ENCODE measurements around the gene RABGAP1L. TPM values are rescaled to one million over a fixed set of nuclear protein-coding genes. Genes with fewer than 3 reads are reported as not detected.
"Not testable (repeated sequence)": the region's sequence is repeated elsewhere in the genome, so short reads cannot be mapped to it uniquely, and the experiment has no call there.

RABGAP1L gene
- total and polyA plus RNA-seq, 2 donors (not counting 3 experiments of a cell fraction or from before 2014, with no cell fraction given), result 6.4 to 22.2 TPM

- dilution Hi-C loops (cut with MboI; ENCODE audit: extremely low pct_ligation_motif_present, low sequenced_read_pairs), result no loop called here
- no peaks in the 10 kb centered on the region for H3K27me3 ChIP-seq (ENCODE audit: control insufficient read depth in 2 of 2, insufficient read depth in 2 of 2, low read length in 2 of 2)
These were observed 884.5 kb downstream of the RABGAP1L start for GRCh38 chr1:175043824-175044223.

GRCh38 chr1:175044591-175044990 lies 885.3 kb downstream of the RABGAP1L start:
- H3K79me2 ChIP-seq (ENCODE audit: control insufficient read depth, insufficient read depth, low read length); H4K20me1 ChIP-seq (replicated peaks; ENCODE audit: control insufficient read depth, extremely low read depth, insufficient read depth, low read length); CTCF ChIA-PET; H3K4me1 ChIP-seq (ENCODE audit: control insufficient read depth, extremely low read depth, insufficient read depth, low read length); H3K4me3 ChIP-seq (replicated peaks in 1 of 3; ENCODE audit: insufficient read depth in 1 of 3, low read depth in 1 of 3, low read length in 3 of 3); H3K9me3 ChIP-seq (replicated peaks; ENCODE audit: control insufficient read depth, insufficient read depth, low read length); H3K27ac ChIP-seq (ENCODE audit: insufficient read depth, low read depth, low read length); H3K4me2 ChIP-seq (ENCODE audit: insufficient read depth, low read length); H3K36me3 ChIP-seq (ENCODE audit: control insufficient read depth in 2 of 2, extremely low read depth in 1 of 2, insufficient read depth in 2 of 2, low read length in 2 of 2); H2AFZ ChIP-seq (ENCODE audit: low read depth, low read length); FAIRE-seq; DNase-seq (ENCODE audit: low read depth, low spot score); H3K27me3 ChIP-seq (ENCODE audit: control insufficient read depth in 2 of 2, insufficient read depth in 2 of 2, low read length in 2 of 2); POLR2A ChIA-PET; dilution Hi-C loops (cut with MboI; ENCODE audit: extremely low pct_ligation_motif_present, low sequenced_read_pairs); H3K9ac ChIP-seq (replicated peaks; ENCODE audit: extremely low read depth, insufficient read depth, low read length); BruUV-seq (replicated peaks); H3K9me1 ChIP-seq (replicated peaks; ENCODE audit: control insufficient read depth, extremely low read depth, insufficient read depth, low read length); intact Hi-C loops (cut with micrococcal nuclease): not testable (repeated sequence)

More at GRCh38 chr1:175043824-175044223, 884.5 kb downstream of the RABGAP1L start:
- intact Hi-C loops (cut with micrococcal nuclease), result no loop called here
- no peak for DNase-seq (ENCODE audit: low read depth, low spot score)
- no peak overlapping the region for H3K4me3 ChIP-seq (replicated peaks in 1 of 3; ENCODE audit: insufficient read depth in 1 of 3, low read depth in 1 of 3, low read length in 3 of 3)
- H3K9me3 ChIP-seq (replicated peaks; ENCODE audit: control insufficient read depth, insufficient read depth, low read length), result no peaks in the 10 kb centered on the region
- no peaks in the 10 kb centered on the region for H3K4me1 ChIP-seq (ENCODE audit: control insufficient read depth, extremely low read depth, insufficient read depth, low read length)
- H2AFZ ChIP-seq (ENCODE audit: low read depth, low read length), result no peak overlapping the region
- no peak overlapping the region for H3K9ac ChIP-seq (replicated peaks; ENCODE audit: extremely low read depth, insufficient read depth, low read length)
- no peaks in the 10 kb centered on the region for H3K36me3 ChIP-seq (ENCODE audit: control insufficient read depth in 2 of 2, extremely low read depth in 1 of 2, insufficient read depth in 2 of 2, low read length in 2 of 2)
- ChIA-PET POLR2A (no interaction called here), CTCF (no interaction called here)
- no peaks in the 10 kb centered on the region for H3K9me1 ChIP-seq (replicated peaks; ENCODE audit: control insufficient read depth, extremely low read depth, insufficient read depth, low read length)
- TF ChIP-seq EZH2 (IDR thresholded peaks at IDR 0.05; ENCODE audit: borderline replicate concordance, low read depth, low read length, severe bottlenecking) (no peak), POLR2A (IDR thresholded peaks at IDR 0.05; ENCODE audit: low read depth, low read length) (no peak), FOS (IDR thresholded peaks at IDR 0.05; ENCODE audit: borderline replicate concordance, insufficient read depth, low read length) (no peak), JUN (IDR thresholded peaks at IDR 0.05; ENCODE audit: borderline replicate concordance, insufficient read depth, insufficient read length, low read depth) (no peak), MYC (IDR thresholded peaks at IDR 0.05; ENCODE audit: low read depth, low read length) (no peak), GATA2 (IDR thresholded peaks at IDR 0.05; ENCODE audit: insufficient read depth, insufficient read length, low read depth, low read length) (no peak), POLR2AphosphoS5 (IDR thresholded peaks at IDR 0.05; ENCODE audit: insufficient read depth, low read depth, low read length) (no peak)
- TF ChIP-seq, protein P1, sequence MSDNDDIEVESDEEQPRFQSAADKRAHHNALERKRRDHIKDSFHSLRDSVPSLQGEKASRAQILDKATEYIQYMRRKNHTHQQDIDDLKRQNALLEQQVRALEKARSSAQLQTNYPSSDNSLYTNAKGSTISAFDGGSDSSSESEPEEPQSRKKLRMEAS (IDR thresholded peaks at IDR 0.05; ENCODE audit: insufficient read depth, insufficient read length), result no peak
- TF ChIP-seq, protein P2, sequence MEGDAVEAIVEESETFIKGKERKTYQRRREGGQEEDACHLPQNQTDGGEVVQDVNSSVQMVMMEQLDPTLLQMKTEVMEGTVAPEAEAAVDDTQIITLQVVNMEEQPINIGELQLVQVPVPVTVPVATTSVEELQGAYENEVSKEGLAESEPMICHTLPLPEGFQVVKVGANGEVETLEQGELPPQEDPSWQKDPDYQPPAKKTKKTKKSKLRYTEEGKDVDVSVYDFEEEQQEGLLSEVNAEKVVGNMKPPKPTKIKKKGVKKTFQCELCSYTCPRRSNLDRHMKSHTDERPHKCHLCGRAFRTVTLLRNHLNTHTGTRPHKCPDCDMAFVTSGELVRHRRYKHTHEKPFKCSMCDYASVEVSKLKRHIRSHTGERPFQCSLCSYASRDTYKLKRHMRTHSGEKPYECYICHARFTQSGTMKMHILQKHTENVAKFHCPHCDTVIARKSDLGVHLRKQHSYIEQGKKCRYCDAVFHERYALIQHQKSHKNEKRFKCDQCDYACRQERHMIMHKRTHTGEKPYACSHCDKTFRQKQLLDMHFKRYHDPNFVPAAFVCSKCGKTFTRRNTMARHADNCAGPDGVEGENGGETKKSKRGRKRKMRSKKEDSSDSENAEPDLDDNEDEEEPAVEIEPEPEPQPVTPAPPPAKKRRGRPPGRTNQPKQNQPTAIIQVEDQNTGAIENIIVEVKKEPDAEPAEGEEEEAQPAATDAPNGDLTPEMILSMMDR (IDR thresholded peaks at IDR 0.05; ENCODE audit: extremely low read depth in 1 of 2, insufficient read depth in 1 of 2, low read depth in 1 of 2, low read length in 2 of 2), result no peak
- no TSS peak for BruUV-seq (replicated peaks)
- no peaks in the 10 kb centered on the region for H4K20me1 ChIP-seq (replicated peaks; ENCODE audit: control insufficient read depth, extremely low read depth, insufficient read depth, low read length)
- no peaks in the 10 kb centered on the region for H3K79me2 ChIP-seq (ENCODE audit: control insufficient read depth, insufficient read depth, low read length)
- H3K27ac ChIP-seq (ENCODE audit: insufficient read depth, low read depth, low read length), result no peak overlapping the region
- H3K4me2 ChIP-seq (ENCODE audit: insufficient read depth, low read length), result no peak overlapping the region
- FAIRE-seq, result no peak

Measured in endothelial cell of umbilical vein (primary cell).